Stimulated activated CD4-positive, alpha-beta T cell treated with anti-CD3 and anti-CD28 coated beads, Interleukin-12 subunit alpha, Interleukin-12 subunit beta, amount 100 ng/mL, for 24 hours (primary cell): ENCODE results near the gene FLYWCH2.
"Not testable (repeated sequence)": the region's sequence is repeated elsewhere in the genome, so short reads cannot be mapped to it uniquely, and the experiment has no call there.

Source experiments
- DNase-seq, 2 experiments: peaks; one replicate each; pipeline ENCODE4 v3.0.0-alpha.2; 2020; ENCODE audit warnings: low read depth in 2 of 2

The FLYWCH2 gene

GRCh38 chr16:2938206-2938605 lies 55.2 kb downstream of the FLYWCH2 start:
- no peak for DNase-seq

GRCh38 chr16:2939968-2940367 lies 57.0 kb downstream of the FLYWCH2 start:
- DNase-seq = no peak

GRCh38 chr16:2942045-2942444 lies 59.0 kb downstream of the FLYWCH2 start:
- no peak for DNase-seq

GRCh38 chr16:2943716-2944115 lies 60.7 kb downstream of the FLYWCH2 start:
- not testable (repeated sequence) for DNase-seq

- DNase-seq = no peak
Observed at GRCh38 chr16:2946649-2947048, 63.6 kb downstream of the FLYWCH2 start.
